GM21786 (cell line): Measurements from ENCODE around the gene TIMP3.
"Not testable (repeated sequence)": the region's sequence is repeated elsewhere in the genome, so short reads cannot be mapped to it uniquely, and the experiment has no call there.

ENCODE experiments used
- ATAC-seq: cut with Tn5 transposase; IDR thresholded peaks from one replicate; pipeline ENCODE4 v1.9.1; 2021; ENCODE audit not compliant: unreplicated experiment

TIMP3 gene

DNA sequence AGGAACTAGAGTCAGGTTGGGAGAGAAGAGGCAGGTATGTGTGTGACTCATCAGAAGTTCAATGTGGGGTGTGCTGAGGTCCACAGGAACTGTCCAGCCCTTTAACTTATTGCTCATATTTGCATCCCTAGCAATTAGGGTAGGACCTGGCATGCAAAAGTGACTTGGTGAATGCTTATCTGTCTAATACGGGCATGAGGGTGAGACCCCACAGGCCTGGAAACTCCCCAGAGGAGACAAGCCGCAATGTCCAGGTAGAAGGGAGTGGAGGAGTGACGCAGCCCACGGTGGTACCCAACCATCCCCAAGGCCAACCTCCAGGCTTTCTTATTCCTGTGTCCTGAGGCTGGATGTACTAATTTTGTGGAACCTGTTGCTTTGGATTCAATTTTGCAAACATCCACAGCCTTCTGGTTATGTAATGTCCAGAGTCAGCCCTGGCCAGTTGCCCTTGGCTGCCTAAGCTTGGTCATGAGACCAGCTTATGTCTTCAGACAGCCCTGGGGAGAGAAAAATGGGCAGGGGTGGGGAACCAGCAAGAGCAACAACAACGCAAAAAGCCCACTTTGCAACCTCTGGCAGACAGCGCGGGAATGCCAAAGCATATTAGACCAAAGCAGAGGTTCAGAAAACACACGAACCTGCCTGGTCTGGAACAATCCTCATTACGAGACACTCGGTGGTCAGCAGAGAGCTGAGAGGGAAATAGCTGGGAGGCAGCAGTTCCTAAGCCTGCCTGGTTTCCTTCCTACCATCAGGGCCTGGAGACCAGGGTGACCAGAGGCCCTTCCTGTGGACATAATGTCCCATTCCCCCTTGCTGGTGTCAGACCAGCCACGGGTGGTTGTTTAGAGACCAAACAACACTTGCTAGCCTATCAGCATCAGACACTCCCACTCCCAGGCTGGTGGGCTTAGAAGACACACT, 49.3 kb downstream of the TIMP3 start:
- no peak for ATAC-seq

DNA sequence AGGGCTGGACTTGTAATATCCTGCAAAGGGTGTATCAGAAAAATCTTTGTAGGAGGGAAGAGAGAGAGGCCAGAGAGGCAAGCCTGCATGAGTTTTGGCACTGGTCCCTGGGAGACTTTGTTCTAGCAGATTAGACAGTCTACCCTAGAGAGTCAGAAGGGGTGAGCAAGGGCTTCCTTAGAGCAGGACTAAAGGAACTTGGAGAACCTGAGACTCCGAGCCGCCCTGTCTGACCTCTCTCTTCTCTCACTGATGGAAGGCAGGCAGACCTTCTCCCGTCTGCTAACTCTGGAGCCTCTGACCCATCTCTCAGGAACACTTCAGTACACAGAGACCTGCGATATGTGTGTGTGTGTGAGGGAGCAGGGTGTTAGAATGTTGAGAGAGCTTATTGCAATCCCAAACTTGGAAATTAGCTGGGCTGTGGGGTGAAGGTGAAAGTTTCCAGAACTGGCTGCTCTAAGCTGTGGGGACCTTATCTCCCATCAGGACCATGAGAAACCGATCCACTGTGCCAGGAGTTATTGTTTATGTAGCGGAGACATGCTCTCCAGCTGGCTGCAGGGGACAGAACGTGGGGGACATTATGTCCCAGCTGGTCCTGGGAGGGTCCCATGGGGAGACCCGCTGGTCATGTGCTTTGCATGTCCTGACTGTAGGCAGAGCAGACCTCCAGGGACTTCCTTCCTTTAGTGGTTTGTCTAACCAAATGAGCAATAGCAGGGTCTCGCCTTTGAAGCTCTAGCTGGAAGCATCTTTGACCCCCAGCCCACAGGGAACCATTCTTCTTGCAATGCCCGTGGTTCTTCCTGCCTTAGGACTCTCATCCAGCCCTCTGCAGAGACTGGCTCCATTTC, 51.1 kb downstream of the TIMP3 start:
- ATAC-seq: no peak

DNA sequence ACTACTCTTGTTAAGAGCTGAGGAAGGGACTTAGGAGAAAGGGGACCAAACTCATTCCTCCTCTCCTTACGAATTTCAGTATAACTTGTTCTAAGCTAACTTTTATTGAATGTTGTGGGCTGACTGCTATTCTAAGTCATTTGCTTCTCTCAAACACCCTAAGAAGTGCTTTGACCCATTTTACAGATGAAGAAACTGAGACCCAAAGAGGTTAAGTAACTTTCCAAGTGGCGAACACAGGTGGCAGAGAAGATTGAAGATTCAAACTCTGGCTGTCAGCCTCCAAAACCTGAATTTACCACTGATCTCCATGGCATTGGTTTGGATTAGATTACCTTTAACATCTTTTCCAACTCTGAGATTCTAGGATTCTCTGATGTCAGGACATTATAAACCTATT, 52.2 kb downstream of the TIMP3 start:
- ATAC-seq: no peak

DNA sequence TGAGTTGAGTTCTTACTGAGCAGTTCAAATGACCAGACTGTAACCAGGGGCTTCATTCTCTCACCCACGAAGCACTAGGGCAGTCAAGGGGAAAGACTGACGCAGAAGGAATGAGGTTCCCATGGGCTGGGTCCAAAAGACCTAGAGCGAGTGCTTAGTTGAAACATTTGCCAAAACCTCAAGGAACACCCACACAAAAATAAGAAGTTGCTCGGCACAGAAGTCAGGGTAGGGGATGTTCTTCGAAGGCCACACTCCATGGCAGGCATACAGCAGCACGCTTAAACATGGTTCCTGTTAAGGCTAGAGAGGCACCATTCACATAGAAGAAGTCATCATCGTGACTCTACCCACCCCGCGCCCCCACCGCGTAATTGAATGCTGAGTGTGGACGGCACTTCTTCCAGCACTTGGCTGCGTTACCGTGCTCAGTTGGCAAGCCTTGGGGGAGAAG, 52.9 kb downstream of the TIMP3 start:
- ATAC-seq: no peak

DNA sequence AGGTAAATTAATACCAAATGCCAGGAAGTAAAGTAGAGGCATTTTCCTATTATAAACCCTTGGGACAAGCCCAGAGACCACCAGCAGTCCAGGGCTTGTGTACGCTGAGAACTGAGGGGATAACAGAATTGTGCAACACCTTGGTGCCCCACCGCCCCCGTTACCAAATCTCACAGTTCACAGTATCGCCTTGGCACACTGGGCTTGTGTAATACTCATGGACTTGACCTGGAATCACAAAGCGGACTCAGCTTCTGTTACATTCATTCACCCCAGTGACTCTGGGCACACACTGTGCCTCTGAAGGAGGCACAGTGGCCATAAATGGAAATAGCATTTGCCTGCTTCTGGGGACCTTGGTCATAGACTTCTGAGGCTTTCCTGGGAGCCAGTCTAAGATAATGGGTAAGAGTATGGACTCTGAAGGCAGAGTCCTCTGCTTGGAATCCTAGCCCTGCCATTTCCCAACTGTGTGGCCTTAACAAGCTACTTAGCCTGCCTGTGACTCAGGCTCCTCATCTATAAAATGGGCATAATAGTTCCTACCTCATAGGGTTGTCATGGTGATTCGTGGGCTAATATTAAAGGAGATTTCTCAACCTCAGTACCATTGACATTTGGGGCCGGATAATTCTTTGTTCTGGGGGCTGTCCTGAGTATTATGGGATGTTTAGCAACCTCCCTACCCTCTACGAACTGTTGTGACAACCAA, 53.7 kb downstream of the TIMP3 start:
- ATAC-seq: no peak

DNA sequence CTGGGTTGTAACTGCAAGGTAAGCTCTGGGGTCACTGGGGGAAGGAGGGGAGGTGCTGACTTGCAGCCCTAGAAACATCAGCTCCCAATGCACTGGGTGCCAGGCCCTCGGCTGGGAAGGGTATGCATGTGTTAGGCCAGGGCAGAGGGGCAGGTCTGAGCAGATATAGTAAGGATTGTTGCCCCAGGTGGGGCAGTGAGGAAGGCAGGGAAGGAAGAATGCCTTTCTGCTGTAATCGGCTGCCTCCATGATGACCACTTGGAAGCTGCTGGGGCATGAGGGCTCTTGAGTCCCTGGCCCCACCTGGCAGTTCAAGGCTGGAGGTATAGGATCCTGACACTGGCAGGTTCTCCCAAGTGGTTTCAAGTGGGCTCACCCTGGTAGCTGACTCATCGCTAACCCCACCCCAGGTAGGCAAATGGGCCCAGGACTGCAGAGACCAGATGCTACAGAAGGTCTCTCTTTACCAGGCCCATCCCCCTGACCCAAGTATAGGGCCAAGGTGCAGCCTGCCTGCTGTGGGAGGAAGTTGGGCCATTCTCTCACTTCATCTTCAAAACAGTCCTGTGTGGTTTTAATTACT, 56.7 kb downstream of the TIMP3 start:
- no peak for ATAC-seq

DNA sequence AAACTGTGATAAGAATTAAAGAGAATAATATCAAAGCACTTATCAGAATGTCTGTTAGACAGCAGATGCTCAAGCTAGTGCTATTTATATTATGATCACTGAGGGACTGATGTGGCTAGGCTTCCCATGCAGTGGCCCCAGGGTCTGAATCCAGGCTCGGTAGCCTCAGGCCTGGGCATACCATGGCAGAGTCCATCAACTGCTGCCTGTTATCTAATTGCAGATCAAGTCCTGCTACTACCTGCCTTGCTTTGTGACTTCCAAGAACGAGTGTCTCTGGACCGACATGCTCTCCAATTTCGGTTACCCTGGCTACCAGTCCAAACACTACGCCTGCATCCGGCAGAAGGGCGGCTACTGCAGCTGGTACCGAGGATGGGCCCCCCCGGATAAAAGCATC, 57.5 kb downstream of the TIMP3 start:
- no peak for ATAC-seq

DNA sequence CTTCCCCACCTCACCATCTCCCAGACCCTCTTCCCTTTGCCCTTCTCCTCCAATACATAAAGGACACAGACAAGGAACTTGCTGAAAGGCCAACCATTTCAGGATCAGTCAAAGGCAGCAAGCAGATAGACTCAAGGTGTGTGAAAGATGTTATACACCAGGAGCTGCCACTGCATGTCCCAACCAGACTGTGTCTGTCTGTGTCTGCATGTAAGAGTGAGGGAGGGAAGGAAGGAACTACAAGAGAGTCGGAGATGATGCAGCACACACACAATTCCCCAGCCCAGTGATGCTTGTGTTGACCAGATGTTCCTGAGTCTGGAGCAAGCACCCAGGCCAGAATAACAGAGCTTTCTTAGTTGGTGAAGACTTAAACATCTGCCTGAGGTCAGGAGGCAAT, 58.2 kb downstream of the TIMP3 start:
- ATAC-seq: no peak

DNA sequence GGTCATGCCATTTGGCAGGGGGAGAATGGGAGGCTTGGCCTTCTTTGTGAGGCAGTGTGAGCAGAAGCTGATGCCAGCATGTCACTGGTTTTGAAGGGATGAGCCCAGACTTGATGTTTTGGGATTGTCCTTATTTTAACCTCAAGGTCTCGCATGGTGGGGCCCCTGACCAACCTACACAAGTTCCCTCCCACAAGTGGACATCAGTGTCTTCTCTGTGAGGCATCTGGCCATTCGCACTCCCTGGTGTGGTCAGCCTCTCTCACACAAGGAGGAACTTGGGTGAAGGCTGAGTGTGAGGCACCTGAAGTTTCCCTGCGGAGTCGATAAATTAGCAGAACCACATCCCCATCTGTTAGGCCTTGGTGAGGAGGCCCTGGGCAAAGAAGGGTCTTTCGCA, 59.8 kb downstream of the TIMP3 start:
- ATAC-seq: no peak

DNA sequence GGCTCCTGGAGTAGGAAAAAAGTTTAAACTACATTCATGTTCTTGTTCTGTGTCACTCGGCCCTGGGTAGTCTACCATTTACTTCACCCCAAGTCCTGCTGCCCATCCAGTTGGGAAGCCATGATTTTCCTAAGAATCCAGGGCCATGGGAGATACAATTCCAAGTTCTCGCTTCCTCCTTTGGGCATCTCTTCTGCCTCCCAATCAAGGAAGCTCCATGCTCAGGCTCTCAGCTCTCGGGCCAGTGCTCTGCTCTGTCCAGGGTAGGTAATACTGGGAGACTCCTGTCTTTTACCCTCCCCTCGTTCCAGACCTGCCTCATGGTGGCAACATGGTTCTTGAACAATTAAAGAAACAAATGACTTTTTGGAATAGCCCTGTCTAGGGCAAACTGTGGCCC, 60.6 kb downstream of the TIMP3 start:
- no peak for ATAC-seq

DNA sequence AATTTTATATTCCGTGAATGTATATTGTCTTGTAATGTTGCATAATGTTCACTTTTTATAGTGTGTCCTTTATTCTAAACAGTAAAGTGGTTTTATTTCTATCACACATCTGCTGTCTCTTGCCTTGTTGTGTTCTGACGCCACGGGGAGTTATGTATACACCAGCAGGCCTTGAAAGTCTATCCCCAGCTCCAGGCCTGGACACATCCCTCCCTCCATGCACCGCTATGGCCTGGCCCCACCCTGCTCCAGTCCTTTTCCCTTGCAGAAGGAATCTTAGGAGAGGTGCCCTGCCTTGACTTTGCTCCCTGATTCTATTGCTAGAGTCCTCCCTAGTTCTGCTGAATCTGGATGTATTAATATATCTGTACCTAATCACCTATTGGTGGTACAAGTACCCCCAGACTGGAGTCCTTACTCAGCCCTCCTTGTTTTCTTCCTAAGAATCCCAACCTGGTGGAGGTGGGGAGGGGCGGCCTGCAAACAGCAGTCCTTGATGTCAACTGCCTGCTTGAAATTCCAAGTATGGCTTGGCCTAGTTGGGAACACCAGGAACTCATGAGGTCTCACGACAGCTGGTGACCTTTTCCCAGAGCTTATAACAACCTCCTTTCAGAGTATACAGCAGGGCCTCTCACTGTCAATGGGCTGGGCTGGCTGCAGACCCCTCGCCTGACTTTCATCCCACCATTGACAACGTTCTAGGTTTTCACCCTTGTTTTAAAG, 61.6 kb downstream of the TIMP3 start:
- ATAC-seq: no peak

DNA sequence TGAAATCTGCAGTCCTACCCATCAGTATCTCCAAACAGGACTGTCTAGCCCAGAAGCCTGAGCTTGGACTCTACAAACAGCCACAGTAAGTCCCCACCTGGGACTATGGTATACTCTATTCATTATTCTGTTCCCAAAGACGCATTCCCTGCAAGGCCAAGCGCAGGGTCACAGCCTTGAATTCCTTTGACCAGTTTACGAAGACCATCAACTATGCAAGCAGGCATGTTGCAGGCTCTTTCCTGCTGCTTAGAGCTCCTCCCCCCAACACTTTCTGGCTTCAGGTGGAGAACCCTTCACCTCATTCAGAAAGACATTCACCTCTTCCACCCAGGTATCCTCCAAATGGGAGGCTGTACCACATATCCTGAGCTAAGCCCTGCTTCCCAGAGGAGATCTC, 62.5 kb downstream of the TIMP3 start:
- ATAC-seq: no peak

DNA sequence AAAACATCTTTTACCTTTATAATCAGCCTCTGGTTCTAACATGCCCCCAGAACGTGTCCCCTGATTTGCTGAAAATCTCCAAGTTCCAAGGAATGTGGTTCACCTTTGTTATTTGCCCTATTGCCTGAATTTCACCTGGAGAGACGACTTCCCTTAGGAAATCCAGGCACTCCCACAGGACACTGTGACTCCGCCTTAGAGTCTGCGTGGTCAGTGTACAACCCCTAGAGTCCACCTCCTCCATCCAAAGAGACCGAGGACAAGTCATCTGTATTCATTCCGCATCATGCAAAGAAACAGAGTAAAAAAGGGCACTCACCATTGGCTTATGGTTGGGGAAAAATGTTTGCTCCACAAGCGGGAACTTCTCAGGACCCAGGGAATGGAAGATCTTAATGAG, 63.1 kb downstream of the TIMP3 start:
- ATAC-seq: no peak

DNA sequence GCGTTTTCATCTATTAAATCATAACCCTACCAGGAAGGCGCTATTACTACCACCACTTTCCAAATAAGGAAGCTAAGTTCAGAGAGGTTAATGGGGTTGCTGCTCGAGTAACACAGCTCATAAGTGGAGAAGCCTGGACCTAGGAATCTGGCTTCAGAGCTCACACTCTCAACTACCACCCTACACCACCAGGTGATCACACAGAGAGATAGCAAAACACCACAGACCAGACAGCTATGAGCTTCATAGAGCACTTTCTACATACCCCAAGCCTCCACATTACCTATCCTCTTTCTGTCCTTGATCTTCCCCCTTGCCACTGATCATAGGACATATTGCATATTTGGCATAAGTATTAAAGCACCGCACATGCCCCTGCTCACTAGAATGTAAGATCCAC, 65.4 kb downstream of the TIMP3 start:
- no peak for ATAC-seq

DNA sequence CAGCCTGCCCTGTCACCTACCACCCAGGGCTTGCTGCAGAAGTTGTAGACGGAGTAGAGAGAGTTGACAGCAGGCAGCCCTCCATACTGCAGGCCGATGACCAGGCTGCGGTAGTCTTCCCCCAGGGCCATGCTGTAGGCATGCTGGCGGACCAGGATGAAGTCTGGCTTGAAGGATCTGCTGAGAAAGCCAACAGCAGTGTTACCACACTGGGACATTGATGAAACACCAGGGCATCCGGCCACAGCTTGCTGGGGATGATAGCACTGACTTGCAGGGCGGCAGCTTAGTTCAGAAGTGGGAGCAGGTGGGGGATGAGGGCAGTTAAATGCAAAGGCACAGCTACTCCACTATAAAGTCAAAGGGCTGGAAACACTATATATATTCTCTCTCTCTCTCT, 67.4 kb downstream of the TIMP3 start:
- no peak for ATAC-seq

DNA sequence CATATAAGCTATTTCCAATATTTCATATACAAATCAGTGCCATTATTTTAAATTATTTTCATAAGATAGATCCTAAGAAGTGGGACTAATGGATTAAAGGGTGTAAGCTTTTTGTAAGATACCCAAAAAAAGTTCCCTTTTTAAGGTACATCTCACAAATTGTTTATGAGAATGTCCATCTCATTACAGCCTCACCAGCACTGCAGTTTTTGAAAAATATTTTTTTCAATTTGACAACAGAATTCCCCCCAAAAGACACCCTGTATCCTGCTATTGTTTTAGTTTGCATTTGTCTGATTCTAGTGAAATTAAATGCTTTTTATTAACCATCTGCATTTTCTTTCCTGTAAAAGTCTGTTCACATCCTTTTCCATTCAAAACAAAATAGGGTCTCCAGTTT, 69.0 kb downstream of the TIMP3 start:
- no peak for ATAC-seq

DNA sequence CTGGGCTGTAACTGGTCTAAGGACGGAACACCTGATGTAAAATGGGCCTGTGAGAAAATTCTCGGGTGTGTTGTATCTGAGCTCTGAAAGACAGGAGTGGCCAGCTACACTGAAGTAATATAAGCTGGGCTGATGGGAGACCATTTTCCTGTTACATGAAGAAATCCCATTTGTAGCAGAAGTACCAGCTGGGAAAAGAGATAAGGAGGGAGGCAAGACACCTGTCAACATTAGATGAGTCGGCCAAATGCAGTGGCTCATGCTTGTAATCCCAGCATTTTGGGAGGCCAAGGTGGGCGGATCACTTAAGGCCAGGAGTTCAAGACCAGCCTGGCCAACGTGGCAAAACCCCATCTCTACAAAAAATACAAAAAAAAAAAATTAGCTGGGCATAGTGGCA, 72.1 kb downstream of the TIMP3 start:
- ATAC-seq: not testable (repeated sequence)

DNA sequence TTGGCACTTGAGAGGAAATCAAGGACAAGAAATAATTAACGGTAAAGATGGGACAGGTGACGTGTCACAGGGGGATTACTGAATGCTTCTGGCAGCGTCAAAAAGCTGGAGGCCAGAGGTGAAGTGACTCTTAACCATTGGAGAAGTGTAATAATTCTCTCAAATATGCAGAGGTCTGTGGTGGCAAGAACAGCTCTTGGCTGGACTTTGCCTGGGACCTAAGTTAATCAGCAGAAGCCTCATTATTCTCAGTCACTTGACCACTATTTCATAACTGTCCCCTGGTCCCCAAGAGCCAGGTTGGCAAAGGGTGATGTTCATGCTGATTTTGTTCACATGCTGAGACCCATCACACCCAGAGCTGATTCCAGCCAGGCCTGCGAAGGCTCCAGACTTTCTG, 72.9 kb downstream of the TIMP3 start:
- no peak for ATAC-seq

DNA sequence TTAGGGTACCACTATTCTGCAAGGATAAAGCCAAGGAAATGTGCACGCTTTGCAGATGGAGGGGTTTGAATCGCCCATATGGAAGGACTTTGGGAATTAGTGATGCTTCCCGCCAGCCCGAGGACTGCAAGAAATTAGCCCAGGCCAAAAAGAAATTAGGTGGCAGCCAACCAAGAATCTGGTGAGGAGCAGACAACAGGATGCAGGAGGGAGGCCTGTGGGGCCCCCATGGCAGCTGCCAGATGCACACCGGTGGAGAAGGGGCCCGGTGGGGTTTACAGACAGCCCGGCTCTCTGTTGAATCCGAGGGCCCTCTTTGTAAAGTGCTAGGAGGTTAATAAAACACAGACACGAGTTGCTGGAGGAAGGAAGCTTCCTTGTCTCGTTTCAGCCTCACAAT, 73.5 kb downstream of the TIMP3 start:
- ATAC-seq: no peak

DNA sequence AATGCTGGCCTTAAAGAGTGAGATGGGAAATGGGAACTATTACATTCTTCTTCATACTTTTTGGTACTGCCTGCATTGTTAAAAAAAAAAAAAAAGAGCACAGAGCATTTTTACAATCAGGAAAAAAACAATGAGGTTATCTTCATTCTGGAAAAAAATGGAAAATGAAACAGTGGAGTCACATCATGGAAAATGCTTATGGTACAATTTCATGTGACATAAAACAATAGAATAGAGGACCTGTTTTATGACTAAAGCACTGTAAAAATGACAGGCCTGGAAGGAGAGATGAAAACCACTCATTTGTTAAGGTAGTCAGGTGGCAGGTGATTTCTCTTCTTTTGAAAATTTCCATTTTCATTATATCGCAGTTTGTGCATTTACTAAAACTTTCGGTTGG, 75.0 kb downstream of the TIMP3 start:
- no peak for ATAC-seq
